Activated CD4-positive, alpha-beta memory T cell treated with anti-CD3 and anti-CD28 coated beads, Interleukin-2, amount 10 ng/mL, durations not matched to agents 7 days and 5 days (primary cell): ENCODE data around the gene RHEX. TPM values are rescaled to one million over a fixed set of nuclear protein-coding genes. Genes with fewer than 3 reads are reported as not detected.

Experiments used
- CTCF ChIA-PET: fragments of 350-600 bp; sonication (Branson Sonifier 250); formaldehyde crosslinking; loops from one replicate; lab custom pipeline; 2021; ENCODE audit warnings: antibody characterized with exemption, inconsistent platforms; lab: Charles Lee
- POLR2A ChIA-PET: fragments of 350-600 bp; sonication (Branson Sonifier 250); formaldehyde crosslinking; loops from one replicate; lab custom pipeline; 2021; ENCODE audit warnings: antibody characterized with exemption; lab: Charles Lee
- DNase-seq: peaks from one replicate; pipeline ENCODE4 v3.0.0-alpha.2; 2020
- H3K27ac Mint-ChIP-seq: one replicate; pipeline ENCODE4 v1.8.0; 2021; ENCODE audit warnings: mild to moderate bottlenecking, mixed read lengths
- H3K27me3 Mint-ChIP-seq: one replicate; pipeline ENCODE4 v1.8.0; 2021; ENCODE audit warnings: mixed read lengths
- H3K36me3 Mint-ChIP-seq: one replicate; pipeline ENCODE4 v1.8.0; 2021; ENCODE audit warnings: low read depth, mixed read lengths
- H3K4me1 Mint-ChIP-seq: one replicate; pipeline ENCODE4 v1.8.0; 2021; ENCODE audit warnings: mixed read lengths
- H3K4me3 Mint-ChIP-seq: one replicate; pipeline ENCODE4 v1.8.0; 2021; ENCODE audit warnings: mild to moderate bottlenecking, mixed read lengths
- H3K9me3 Mint-ChIP-seq: one replicate; pipeline ENCODE4 v1.8.0; 2021; ENCODE audit warnings: mixed read lengths
- total RNA-seq, 2 experiments: library from RNA; stranded (reverse); gene quantifications; one replicate each; pipeline ENCODE4 v1.2.3, GENCODE V29; 2021

Gene RHEX
- total RNA-seq, 2 experiments from 2014 or later = not detected

DNA sequence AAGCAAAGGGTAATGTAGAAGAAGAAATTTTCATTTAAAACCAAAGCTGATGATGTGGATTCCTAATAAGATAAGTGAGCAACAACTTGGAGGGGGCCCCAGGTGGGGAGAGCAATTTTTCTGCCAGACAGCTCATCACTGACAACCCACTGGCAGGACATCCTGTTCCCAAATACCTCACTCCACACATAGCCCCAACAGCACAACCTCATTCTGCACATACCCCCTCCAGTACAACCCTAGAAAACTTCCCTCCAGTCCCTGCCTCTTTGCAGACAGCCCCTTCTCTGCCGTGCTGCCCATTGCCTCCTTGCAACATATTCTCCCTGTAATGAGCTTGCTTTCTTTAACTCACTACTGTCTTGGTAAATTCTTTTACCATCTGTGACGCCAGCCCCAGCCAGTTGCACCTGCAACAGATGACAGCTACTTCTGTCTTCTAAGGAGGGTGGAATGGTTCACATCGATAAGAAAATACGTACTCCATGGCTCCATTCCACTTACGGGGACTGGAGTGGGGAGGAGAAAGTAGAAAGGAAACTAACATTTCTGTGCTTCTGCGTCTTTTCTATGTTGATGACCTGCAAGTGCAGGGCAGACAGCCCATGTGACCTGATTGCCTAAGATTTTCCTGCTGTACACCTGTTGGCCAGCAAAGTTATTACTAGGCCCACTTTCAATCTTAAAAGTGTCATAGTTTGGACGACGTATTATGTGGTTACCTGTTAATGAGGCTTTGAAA, 14.7 kb downstream of the RHEX start:
- CTCF ChIA-PET = no interaction called here
- Mint-ChIP-seq H3K4me3 (no peak overlapping the region), H3K4me1 (peaks cover 8% of the 10 kb centered on the region), H3K9me3 (peaks cover 4% of the 10 kb centered on the region), H3K36me3 (no peaks in the 10 kb centered on the region), H3K27ac (no peak overlapping the region), H3K27me3 (peaks cover 35% of the 10 kb centered on the region)
- POLR2A ChIA-PET = no interaction called here
- no peak for DNase-seq

DNA sequence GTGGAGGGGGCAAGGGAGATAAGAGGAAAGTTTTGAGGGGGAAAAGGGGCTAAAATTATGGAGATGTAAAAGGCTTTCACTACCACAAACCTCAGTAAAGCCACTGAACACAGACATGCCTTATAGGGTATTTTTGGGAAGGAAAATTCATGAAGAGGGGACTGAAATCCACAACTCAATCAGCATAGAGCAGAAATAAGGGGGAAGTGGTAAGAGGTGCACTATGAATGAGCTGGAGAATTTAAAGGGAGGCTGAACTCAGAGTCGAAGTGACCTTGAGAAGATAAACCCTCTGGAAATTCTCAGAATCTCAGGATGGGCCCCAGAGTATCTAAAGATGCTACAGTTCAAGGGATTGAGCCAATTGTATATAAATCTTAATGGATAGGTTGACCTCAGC, 15.3 kb downstream of the RHEX start:
- Mint-ChIP-seq H3K4me3 (no peak overlapping the region), H3K27me3 (peaks cover 31% of the 10 kb centered on the region), H3K36me3 (no peaks in the 10 kb centered on the region), H3K9me3 (no peaks in the 10 kb centered on the region), H3K4me1 (peaks cover 8% of the 10 kb centered on the region), H3K27ac (no peak overlapping the region)
- POLR2A ChIA-PET = no interaction called here
- no peak for DNase-seq
- CTCF ChIA-PET = no interaction called here

DNA sequence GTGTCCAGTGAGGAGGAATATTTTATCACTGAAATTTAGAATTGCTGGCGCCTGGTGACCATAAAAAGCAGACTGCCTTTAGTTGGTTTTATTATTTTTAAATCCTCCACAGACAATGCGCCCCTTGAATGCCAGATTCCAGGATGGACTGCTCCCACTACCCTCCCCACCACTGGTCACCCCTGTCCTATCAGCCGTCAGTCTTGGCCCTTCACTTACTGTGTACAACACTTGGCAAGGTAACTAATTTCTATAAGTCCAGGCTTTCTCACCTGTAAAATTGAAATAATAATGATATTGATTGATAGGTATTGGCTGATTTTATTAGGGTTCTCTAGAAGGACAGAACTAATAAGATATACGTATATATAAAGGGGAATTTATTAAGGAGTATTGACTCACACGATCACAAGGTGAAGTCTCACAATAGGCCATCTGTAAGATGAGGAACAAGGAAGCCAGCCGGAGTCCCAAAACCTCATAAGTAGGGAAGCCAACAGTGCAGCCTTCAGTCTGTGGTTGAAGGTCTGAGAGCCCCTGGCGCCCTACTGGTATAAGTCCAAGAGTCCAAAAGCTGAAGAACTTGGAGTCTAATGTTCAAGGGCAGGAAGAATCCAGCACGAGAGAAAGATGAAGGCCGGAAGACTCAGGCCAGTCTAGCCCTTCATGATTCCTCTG, 17.8 kb downstream of the RHEX start:
- Mint-ChIP-seq H3K9me3 (no peaks in the 10 kb centered on the region), H3K36me3 (no peaks in the 10 kb centered on the region), H3K27ac (no peak overlapping the region), H3K27me3 (peaks cover 44% of the 10 kb centered on the region), H3K4me1 (peaks cover 8% of the 10 kb centered on the region), H3K4me3 (no peak overlapping the region)
- DNase-seq = no peak
- POLR2A ChIA-PET = no interaction called here
- CTCF ChIA-PET = interaction anchor here (1.1 kb wide), 1 partner anchor 40 kb away, joined by 4 read pairs; no protein-coding TSS in a partner anchor

DNA sequence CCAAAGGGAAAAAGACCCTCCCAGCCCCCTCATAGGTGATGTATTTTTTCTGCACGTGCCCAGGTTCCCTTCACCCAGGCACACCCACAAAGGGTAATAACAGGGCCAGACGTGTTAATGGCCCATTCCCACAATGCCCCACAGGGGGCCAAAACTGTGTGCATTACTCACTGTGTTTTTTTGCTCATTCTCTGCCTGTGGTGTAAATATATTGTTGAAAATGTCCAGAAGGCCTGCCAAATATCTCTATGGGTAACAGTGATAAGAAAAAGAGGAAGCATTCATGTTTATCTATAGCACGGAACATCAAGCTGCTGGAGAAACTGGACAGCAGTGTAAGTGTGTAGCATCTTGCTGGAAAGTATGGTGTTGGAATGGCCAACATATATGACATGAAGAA, 21.9 kb downstream of the RHEX start:
- no peak overlapping the region for H3K4me3 Mint-ChIP-seq
- peaks cover 28% of the 10 kb centered on the region for H3K27me3 Mint-ChIP-seq
- no peak overlapping the region for H3K27ac Mint-ChIP-seq
- POLR2A ChIA-PET = no interaction called here
- H3K4me1 Mint-ChIP-seq = peaks cover 4% of the 10 kb centered on the region
- DNase-seq = no peak
- H3K36me3 Mint-ChIP-seq = no peaks in the 10 kb centered on the region
- CTCF ChIA-PET = no interaction called here
- no peaks in the 10 kb centered on the region for H3K9me3 Mint-ChIP-seq

DNA sequence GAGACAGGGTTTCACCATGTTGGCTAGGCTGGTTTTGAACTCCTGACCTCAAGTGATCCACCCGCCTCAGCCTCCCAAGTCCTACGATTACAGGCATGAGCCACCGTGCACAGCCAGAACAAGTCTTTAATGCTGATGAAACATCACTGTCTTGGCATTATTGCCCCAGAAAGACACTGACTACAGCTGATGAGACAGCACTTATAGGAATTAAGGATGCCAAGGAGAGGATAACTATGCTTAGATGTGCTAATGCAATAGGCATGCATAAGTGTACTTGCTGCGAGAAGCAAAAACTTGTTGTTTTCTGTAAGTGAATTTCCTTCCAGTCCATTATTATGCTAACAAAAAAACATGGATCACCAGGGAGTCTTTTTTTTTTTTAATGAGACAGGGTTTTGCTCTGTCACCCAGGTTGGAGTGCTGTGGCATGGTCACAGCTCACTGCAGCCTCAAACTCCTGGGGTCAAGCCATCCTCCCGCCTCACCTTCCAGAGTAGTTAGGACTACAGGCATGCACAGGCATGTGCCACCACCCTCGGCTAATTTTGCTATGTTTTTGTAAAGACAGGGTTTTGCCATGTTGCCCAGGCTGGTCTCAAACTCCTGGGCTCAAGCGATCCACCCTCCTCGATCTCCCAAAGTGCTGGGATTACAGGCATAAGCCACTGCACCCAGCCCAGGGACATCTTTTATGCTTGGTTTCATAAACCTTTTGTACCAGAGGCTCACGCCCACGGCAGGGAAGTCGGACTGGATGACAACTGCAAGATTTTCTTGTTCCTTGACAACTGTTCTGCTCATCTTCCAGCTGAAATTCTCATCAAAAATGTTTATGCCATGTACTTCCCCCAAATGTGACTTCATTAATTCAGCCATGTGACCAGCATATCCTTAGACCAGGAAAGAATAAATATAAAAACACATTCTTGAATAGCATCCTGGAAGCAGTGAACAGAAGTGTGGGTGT, 23.1 kb downstream of the RHEX start:
- DNase-seq = no peak
- no peak overlapping the region for H3K4me3 Mint-ChIP-seq
- H3K27ac Mint-ChIP-seq = no peak overlapping the region
- no peaks in the 10 kb centered on the region for H3K9me3 Mint-ChIP-seq
- ChIA-PET POLR2A (no interaction called here), CTCF (interaction anchor here (0.9 kb wide), 1 partner anchor 45 kb away, joined by 3 read pairs; no protein-coding TSS in a partner anchor)
- peaks cover 16% of the 10 kb centered on the region for H3K4me1 Mint-ChIP-seq
- peaks cover 32% of the 10 kb centered on the region for H3K27me3 Mint-ChIP-seq
- H3K36me3 Mint-ChIP-seq = no peaks in the 10 kb centered on the region

DNA sequence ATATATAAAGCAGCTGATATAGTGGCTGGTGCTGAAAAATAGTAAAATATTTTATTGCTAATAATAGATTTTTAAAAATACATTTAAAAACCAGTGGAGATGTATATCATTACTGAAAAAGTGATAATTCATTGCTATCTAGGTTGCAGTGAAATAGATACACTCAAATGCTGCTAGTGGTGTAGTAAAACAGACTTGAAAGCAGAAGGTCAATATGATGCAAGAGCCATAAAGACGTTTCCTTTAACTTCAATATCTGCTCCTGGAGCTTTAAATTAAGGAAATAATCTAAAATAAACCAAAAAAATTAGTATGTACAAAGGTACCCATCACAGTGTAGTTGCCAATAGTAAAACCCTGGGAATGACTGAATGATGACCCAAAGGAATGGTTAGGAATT, 26.2 kb downstream of the RHEX start:
- DNase-seq = no peak
- POLR2A ChIA-PET = no interaction called here
- Mint-ChIP-seq H3K4me1 (peaks cover 17% of the 10 kb centered on the region), H3K9me3 (no peaks in the 10 kb centered on the region), H3K27ac (no peak overlapping the region), H3K27me3 (peaks cover 43% of the 10 kb centered on the region), H3K4me3 (no peak overlapping the region), H3K36me3 (no peaks in the 10 kb centered on the region)
- CTCF ChIA-PET = interaction anchor here (1.1 kb wide), 1 partner anchor 421 kb away, joined by 3 read pairs; no protein-coding TSS in a partner anchor

DNA sequence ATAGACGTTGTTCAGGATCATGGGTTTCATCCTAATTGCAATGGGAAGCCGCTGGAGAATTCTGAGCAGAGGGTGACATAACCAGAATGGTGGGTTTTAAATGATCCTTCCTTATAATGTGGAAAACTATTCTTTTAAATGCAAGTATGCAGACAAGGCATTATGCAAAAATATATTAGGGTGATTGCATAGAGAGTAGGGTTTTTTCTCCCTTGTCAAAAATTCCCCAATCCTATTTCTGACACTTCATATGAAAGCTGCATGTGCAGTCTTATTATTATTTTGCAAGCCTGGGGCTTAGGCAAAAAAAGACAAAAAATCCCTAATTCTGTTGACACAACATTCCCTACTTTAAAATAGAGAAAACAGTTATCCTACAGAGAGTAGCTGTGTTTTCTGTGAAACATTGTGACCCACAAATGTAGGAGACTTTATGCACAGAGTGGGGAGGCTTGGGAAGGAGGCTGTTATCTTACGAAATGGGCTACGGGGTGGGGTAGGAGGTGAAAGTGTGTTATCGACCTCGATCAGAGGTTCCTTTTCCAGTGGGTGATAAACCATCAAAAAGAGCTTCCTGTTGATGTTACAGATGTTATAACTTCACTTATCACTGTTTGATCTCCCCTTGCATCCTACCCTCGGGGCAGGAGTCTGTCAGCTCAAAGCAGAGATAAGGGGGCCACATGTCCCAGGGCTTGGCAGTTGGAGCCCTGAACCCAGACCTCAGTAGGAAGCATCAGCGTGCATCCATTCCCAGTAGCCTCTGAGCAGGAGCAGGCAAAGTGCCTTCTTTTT, 27.2 kb downstream of the RHEX start:
- no peak for DNase-seq
- peaks cover 40% of the 10 kb centered on the region for H3K27me3 Mint-ChIP-seq
- POLR2A ChIA-PET = interaction anchor here (0.8 kb wide), 1 partner anchor 12 kb away, joined by 3 read pairs; no protein-coding TSS in a partner anchor
- no peak overlapping the region for H3K4me3 Mint-ChIP-seq
- H3K27ac Mint-ChIP-seq = no peak overlapping the region
- no peaks in the 10 kb centered on the region for H3K36me3 Mint-ChIP-seq
- CTCF ChIA-PET = interaction anchor here (0.9 kb wide), 1 partner anchor 26 kb away, joined by 4 read pairs; no protein-coding TSS in a partner anchor
- H3K9me3 Mint-ChIP-seq = no peaks in the 10 kb centered on the region
- peaks cover 17% of the 10 kb centered on the region for H3K4me1 Mint-ChIP-seq

DNA sequence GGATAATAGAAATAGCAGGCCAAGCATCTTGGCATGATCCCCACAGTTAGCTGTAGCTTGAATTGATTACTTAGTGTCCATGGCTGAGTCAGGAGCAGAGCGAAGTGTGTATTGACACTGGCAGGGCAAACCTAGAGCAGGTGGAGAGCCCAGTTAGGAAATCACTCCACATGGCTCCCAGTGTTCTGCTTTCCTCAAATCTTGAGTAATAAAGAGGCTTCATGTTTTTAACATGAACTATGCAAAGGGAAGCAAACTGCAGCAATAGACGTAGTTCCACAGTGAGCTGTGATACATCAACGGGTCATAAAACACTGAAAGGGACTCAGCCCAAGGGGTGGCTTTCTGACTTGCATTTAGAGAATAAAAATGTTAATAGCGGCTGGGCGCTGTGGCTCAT, 28.9 kb downstream of the RHEX start:
- Mint-ChIP-seq H3K36me3 (no peaks in the 10 kb centered on the region), H3K27me3 (peaks cover 45% of the 10 kb centered on the region), H3K9me3 (no peaks in the 10 kb centered on the region), H3K27ac (no peak overlapping the region), H3K4me1 (peaks cover 17% of the 10 kb centered on the region), H3K4me3 (no peak overlapping the region)
- POLR2A ChIA-PET = no interaction called here
- DNase-seq = no peak
- CTCF ChIA-PET = interaction anchor here (0.7 kb wide), 1 partner anchor 24 kb away, joined by 3 read pairs; no protein-coding TSS in a partner anchor

DNA sequence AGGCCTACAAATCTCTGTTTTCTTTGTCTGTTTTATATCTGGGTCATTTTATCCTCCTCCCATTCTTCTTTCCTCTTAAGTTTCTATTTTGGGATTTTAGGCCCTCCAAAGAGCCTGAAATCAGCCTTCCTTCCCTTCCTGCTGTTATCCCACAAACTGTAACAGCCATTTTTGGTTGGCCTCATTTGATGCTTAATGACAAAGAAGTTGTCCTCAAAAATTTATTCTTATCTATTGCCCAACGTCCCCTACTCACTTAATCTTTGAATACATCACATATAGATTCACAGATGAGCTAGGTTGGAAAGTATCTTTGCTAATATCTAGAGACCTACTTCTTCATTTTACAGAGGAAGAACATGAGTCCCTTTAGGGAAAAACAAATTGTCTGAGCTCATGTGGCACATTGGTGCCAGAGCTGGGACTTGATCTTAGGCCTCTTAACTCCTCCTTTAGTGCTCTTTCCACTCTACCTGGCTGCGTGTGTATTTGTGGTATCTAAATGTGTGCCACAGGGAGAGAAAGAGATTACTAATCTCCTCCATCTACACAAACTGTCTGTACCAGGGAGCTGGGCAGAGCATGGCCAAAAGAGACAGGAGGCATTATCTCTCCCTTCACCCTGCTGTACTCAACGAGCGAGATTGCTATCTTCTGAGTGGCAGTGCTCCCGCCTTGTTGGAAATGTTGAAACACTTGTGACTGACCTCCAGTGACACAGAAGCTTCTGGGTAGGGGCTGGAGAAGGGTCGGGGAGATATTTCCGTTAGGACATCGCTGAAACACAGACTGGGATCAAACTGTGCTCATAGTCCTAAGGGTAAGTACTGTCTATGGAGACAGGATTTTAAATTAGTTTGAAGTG, 30.1 kb downstream of the RHEX start:
- no peak for DNase-seq
- Mint-ChIP-seq H3K36me3 (no peaks in the 10 kb centered on the region), H3K4me3 (no peak overlapping the region), H3K27me3 (peaks cover 45% of the 10 kb centered on the region), H3K9me3 (no peaks in the 10 kb centered on the region), H3K27ac (no peak overlapping the region), H3K4me1 (peaks cover 17% of the 10 kb centered on the region)
- ChIA-PET POLR2A (no interaction called here), CTCF (interaction anchor here (0.7 to 1.0 kb wide), 2 partner anchors 23 to 28 kb away, joined by 3 to 4 read pairs; no protein-coding TSS in a partner anchor)

DNA sequence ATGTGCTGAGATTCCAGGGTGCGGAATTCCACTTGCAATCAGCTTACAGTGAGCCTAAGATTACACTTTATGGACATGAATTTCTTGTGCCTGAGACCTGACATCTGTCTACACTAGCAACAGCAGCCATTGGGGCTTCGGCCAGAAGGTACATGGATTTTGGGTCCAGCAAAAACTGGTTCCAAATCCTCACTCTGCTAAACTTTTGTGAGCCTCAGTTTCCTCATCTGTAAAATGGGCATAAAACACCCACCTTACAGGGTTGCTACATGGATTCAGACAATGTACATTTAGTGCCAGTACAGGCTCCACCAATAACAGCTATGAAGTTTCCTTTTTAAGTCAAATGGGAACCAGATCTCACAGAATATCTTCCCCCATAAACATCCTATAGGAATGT, 30.8 kb downstream of the RHEX start:
- no peak overlapping the region for H3K4me3 Mint-ChIP-seq
- H3K36me3 Mint-ChIP-seq = no peaks in the 10 kb centered on the region
- CTCF ChIA-PET = interaction anchor here (1.0 kb wide), 1 partner anchor 28 kb away, joined by 4 read pairs; no protein-coding TSS in a partner anchor
- DNase-seq = no peak
- H3K9me3 Mint-ChIP-seq = no peaks in the 10 kb centered on the region
- peaks cover 17% of the 10 kb centered on the region for H3K4me1 Mint-ChIP-seq
- no peak overlapping the region for H3K27ac Mint-ChIP-seq
- peaks cover 45% of the 10 kb centered on the region for H3K27me3 Mint-ChIP-seq
- POLR2A ChIA-PET = no interaction called here

DNA sequence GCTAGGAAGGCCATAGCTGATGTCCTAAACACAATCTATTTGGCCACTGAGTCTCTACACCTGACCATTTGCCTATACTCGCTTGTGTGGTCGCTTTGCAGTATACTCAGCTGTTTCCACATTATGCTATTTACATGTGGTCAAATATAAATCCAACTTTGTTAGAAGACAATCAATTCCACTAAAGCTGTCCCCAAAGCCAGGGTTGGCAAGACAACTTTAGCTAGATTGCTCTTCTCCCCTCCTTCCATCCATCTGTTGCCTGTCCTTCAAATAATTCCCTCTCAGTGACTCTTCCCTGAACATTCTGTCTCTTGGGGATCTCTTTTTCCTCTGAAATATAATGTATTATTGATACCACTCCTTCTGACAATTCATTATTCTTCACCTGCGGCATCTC, 34.1 kb downstream of the RHEX start:
- ChIA-PET CTCF (no interaction called here), POLR2A (no interaction called here)
- H3K27me3 Mint-ChIP-seq = peaks cover 34% of the 10 kb centered on the region
- no peak for DNase-seq
- H3K4me3 Mint-ChIP-seq = no peak overlapping the region
- H3K27ac Mint-ChIP-seq = no peak overlapping the region
- H3K36me3 Mint-ChIP-seq = no peaks in the 10 kb centered on the region
- no peaks in the 10 kb centered on the region for H3K9me3 Mint-ChIP-seq
- no peaks in the 10 kb centered on the region for H3K4me1 Mint-ChIP-seq
